ENCODE measurements around the gene TNIP3.
"Not testable (repeated sequence)": the region's sequence is repeated elsewhere in the genome, so short reads cannot be mapped to it uniquely, and the experiment has no call there.

The TNIP3 gene, protein sequence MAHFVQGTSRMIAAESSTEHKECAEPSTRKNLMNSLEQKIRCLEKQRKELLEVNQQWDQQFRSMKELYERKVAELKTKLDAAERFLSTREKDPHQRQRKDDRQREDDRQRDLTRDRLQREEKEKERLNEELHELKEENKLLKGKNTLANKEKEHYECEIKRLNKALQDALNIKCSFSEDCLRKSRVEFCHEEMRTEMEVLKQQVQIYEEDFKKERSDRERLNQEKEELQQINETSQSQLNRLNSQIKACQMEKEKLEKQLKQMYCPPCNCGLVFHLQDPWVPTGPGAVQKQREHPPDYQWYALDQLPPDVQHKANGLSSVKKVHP

DNA sequence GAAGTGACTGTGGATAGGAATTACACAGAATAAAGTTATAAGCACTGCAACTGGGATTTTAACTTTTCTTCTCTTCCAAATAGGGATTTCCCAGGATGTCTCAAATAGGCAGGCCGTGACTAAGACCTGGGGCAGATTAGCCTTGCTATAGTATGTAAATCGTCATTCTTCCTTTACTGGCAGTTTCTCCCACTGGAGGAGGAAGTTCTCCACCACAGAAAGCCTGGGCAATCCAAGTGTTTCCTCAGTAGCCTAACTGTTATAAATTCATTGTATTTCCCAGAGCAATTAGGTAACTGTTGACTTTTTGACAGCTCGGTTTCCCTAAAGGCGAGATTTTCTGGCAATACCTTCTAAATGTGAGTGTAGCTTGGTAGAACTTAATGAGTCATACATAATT lies at the start of gene TNIP3:
TNIP3 (minus strand) TSS at position 31 of the 400 bp plus-strand sequence. CDS start 196 bp downstream, outside the sequence.
- FAIRE-seq (peak; percentile 18), DNase-seq (ENCODE audit: insufficient read length, low spot score) (no peak)

DNA sequence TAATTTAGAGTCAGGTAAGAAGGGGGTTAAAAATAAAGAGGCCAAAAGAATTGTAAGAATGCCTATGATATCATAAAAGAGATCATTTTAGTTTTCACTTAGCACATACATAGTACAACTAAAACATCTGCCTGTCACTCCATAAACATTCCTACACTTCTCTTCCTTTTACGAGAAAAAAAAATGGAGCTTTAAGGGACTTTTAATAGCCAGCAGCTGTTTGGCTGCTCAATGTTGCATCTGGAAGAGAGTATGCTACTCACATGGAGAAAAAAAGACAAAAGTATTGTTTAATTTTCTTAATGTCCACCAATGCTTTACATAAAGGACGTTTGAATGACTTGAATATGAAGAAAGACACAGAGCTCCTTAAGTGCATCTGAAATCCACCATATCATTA lies 48.7 kb upstream of the TNIP3 start:
- FAIRE-seq (no peak), DNase-seq (ENCODE audit: insufficient read length, low spot score) (no peak)

DNA sequence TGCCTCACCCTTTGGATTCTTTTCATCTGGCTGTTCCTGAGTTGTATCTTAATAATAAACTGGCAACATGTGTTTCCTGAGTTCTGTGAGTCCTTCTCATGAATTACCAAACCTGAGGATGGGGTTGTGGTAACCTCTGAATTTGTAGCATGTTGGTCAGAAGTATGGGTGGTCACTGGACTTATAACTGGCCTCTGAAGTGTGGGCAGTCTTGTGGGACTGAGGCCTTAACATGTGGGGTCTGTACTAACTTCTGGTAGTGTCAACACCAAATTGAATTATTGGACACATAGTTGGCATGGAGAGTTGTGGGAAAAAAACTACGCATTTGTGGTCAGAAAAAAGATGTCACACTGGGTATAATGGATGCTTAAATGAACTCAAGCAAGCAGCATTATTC lies 45.0 kb upstream of the TNIP3 start:
- FAIRE-seq (no peak), DNase-seq (ENCODE audit: insufficient read length, low spot score) (no peak)

DNA sequence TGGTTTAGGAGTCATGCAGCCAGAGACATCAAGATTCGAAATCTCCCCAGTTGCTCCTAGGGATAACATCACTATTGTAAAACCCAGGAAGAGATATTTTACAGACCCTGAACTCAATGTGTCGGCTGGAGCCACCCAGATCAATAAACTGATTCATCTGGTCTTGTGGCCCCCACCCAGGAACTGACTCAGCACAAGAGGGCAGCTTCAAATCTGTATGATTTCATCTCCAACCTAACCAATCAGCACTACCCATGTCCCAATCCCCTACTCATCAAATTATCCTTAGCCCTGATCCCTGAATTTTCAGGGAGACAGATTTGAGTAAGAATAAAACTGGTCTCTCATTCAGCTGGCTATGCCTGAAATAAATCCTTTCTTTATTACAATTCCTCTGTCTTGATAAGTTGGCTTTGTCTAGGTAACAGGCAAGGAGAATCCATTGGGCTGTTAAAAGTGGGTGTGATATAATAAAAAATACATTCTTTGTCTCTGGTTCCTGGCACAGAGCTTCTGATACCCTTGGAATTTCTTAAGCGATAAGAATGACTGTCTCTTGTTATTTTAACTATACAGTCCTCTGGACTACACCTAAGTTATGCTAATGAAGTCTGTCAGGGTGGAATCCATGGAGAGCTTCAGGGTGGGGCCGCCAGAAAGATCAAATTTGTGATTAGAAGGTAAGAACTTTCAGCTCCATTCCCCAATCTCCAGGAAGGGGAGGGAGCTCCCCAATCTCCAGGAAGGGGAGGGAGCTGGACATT lies 44.3 kb upstream of the TNIP3 start:
- DNase-seq (ENCODE audit: insufficient read length, low spot score) (no peak), FAIRE-seq (no peak)

DNA sequence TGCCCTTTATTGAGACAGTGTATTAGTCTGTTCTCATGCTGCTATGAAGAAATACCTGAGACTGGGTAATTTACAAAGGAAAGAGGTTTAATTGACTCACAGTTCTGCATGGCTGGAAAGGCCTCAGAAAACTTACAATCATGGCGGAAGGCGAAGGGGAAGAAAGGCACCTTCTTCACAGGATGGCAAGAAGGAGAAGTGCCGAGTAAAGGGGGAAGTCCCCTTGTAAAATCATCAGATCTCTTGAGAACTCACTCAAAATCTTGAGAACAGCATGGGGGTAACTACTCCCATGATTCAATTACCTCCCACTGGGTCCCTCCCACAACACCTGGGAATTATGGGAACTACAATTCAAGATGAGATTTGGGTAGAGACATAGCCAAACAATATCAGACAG lies 41.7 kb upstream of the TNIP3 start:
- not testable (repeated sequence) for DNase-seq (ENCODE audit: insufficient read length, low spot score); FAIRE-seq

DNA sequence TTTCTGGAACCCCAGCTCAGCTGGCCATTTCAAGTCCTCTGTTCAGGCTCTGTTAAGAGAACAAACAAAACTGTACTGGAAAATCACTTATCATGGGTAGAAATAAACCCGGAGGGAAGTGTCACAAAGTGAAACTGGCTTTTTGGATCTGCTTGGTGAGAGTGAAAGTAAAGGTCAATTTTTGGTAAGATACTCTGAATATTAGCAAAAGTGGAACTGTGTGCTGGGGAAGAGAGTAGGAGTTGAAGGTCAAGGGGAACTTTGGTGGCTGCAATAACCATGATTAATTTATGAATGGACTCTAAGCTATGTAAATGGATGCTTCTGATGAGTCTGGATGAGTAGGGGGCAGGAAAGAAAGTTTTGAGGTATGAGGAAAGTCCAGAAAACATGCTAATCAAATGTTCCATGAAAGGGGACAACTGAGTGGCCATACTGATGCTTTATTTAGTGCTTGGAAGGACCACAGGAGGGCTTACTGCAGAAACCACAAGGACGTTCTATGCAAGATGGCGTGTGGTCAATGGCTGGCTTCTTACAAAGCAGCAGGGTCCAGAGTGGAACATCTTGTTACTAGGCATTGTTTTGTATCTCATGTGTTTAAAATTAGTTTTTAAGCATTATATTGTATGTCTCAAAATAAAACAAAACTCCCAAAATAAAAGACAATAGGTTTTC lies 36.8 kb upstream of the TNIP3 start:
- no peak for DNase-seq (ENCODE audit: insufficient read length, low spot score)
- peak; percentile 84 for FAIRE-seq

DNA sequence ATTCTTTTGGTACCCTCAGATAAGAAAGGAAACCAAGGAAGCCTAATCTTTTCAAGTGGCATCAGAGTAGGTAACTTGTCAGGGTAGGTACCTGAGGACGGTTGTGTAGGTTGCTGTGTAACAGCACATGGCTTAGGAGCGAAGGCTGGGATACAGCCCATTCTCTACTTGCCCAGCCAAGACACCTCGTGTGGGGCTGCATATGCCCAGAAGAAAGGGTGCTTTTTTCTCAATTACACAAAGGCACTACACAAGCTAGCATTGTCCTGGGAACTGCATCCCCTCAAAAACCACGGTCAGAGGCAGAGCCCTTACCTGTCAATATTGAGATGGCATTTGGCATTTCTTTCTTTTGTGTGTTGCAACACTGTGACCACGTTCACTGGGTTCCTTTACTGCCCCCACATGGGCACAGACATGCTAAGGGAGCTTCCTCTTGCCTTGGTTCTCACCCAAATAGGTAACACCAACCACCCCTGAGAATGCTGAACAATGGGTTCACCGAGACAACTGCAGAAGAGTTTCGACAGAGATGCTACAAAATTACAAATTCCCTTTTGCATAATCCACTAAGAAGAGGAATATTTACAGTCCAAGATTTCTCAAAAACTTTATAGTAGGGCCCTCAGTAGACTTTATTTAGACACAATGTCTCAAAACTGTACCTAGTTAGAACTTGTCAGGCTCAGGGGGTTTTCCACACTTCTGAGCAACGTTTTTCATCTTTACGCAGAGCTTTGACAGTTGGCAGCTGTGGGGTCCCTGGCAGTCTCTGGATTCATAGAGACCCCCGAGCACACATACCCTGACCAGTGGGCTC lies 35.8 kb upstream of the TNIP3 start:
- FAIRE-seq (peak; percentile 49), DNase-seq (ENCODE audit: insufficient read length, low spot score) (no peak)

DNA sequence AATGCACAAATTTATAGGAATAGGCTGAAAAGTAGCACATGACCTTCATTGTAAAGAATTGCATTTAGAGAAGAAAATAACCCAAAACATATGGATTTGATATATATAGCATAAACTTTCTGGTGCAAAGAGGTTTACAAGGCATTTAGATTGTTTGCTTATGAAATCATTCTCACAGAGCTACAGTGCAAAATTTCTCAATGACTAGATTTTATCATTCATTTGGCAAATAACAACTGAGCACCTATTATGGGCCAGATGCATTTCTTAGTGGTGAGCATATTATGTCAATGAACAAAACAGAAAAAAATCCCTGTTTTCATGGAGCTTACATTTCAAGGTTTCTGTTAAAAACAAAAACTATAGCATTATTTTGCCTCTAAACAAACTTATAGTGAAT lies 34.1 kb upstream of the TNIP3 start:
- DNase-seq (ENCODE audit: insufficient read length, low spot score) (no peak), FAIRE-seq (no peak)

DNA sequence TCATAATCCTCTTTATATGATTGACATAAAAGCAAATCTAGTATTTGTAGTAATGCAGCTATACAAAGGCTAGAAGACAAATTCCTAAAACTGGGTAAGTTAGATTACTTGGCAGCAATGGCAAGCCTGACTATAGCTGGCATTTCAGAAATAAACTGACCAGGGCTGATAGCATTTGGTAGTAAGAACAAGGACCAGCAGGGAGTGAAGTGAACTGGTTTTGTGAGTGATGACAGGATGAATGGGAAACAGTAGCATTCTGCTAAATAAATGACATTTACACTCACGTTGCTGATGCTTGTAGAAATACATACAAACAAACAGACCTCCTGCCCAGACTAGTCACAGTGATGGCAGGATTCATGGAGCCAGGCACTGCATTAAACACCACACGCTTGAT lies 31.5 kb upstream of the TNIP3 start:
- DNase-seq (ENCODE audit: insufficient read length, low spot score) (no peak), FAIRE-seq (no peak)

DNA sequence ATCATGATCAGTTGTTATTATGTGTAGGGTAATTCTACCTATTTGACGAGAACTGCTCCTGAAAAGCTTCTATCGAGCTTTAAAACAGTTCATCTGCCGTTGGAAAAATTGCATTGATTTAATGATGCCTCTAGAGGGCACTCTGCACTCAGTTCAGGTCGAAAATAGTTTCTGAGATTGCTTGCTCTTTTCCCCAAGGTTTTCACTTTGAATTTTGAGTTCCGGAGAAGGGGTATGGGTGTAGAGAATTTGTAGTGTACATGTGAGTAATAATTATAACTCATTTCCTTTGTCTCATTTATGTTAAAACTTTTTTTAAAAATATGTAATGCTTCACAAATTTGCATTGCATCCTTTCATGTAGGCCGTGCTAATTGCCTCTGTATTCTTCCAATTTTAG lies 28.4 kb upstream of the TNIP3 start:
- DNase-seq (ENCODE audit: insufficient read length, low spot score) = no peak
- peak; percentile 86 for FAIRE-seq

DNA sequence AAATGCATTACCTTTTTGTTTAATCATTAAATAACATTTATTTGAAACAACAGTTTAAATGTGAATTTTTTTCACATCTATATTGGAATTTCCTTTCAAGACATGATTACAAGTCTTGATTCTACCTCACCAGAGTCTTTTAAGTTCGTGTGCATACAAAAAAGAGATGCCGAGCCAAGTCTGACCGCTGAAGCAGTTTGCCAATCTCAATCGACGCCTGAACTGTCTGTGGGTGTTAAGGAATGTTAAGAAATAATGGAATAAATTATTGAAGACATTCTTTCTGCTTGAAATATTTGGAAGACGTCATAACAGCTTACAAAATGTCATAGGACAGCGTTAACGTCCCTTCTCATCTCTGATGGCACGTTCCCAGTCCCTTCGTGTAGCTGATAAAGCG lies 27.9 kb upstream of the TNIP3 start:
- FAIRE-seq (no peak), DNase-seq (ENCODE audit: insufficient read length, low spot score) (no peak)

DNA sequence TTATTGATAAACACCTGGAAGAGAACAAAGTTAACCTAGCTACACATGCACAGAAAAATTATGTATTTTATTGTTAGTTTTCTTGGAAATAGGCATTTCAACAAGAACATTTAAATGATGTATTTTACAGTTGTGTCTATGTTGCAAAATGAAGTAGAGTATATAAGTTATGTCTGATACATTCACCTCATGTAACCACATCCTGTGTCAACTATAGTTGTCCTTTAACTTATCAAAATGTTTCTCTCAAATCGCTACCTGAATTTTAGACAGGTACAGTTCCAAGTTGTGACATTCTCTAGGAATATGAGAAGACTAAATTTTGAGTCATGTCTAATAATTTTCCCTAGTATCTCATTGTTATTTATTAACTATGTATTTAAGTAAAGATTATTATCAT lies 27.2 kb upstream of the TNIP3 start:
- FAIRE-seq (no peak), DNase-seq (ENCODE audit: insufficient read length, low spot score) (no peak)

DNA sequence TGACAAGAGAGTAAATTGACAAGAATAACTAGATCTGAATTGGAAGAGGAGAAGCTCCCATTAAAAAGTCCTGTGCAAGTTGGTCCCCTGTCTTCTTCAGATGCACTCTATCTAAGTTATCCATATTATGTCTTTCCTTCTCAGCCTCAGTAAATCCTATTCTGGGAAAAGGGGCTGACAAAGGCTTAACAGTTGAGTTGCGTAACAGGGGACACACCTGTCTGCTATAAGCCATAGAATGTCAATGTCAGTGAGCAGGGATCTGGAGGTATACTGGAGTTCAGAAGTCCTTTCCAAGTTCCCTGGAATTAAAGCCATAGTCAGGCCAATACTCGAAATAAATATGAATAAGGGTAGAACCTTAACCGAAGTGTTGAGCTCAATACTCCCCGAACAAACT lies 26.3 kb upstream of the TNIP3 start:
- DNase-seq (ENCODE audit: insufficient read length, low spot score) = no peak
- no peak for FAIRE-seq

DNA sequence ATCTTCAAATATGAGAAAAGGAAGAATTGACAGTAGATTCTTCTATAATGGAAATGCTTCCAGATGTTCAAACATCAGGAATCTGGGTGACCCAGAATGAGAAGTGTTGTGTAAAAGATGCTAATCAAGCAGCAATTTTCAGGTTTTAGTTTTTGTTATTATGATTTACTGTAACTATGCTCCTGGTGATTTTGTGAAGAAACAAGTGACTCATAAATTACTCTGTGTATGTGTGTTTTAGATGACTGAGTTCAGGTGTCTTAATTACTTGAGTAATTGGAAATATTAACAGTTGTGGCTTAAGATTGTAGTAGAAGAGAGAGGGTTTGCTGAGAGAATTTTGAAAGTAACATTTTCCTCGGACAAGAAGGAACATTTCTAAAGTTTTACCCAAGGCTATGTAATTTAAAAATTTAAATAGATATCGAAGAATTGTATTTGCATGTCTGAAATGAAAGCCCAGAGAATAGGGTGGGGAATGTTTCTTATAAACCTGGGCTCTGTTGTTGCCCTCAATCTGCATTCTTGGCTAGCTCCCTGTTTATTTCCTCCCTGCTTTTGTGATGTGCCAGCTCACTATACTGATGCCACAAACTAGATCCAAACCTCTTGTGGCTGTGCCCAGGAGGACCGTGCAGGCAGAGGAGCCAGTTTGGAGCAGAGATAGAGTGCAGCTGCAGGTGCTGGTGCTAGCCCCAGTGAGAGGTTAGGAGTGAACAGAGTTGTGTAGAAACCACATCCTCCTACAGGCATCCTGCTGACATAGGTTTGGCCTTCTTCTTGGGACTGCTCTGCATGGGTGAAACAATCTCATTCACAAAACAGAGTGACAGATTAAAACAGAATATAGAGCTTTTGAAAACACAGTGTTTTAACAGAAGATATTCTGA lies 25.4 kb upstream of the TNIP3 start:
- FAIRE-seq = peak; percentile 83

DNA sequence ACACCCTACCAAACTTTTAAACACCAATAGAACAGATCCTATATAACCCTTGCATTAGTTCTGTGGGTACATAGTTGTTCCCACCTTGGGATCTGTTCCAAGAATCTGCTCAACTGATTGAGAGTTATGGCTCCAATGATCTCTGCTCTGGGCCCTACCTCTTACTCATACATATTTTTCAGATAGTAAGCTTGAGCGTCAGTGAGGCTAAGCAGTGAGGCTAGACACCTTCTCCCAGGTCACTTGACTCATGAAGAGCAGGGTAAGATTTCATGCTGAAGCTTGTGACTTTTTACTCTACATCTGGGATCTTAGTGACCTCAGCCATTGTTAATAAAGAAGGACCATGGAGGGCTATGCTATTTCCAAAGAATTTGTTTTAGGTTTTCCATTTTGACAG lies 23.1 kb upstream of the TNIP3 start:
- FAIRE-seq (no peak), DNase-seq (ENCODE audit: insufficient read length, low spot score) (no peak)

More for the DNA sequence above, 25.4 kb upstream of the TNIP3 start:
- no peak for DNase-seq (ENCODE audit: insufficient read length, low spot score)

DNA sequence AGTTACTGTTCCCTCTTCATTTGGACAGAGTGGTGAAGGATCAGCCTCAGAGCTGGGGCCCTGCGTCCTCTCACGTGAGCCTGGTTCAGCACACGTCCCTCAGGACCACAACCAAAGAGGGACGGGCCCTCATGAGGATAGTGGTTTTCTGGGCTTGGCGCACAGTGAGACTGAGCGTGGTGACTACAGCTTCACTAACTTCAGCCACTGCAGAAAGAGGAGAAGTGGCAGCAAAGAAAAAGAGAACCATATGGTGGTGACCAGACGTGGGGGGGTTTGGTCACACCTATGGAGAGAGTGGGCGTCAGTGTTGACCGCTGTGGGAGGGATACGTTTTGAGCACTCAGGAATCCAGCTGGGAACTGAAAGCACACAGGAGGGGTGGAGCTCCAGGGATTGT lies 21.8 kb upstream of the TNIP3 start:
- DNase-seq (ENCODE audit: insufficient read length, low spot score) = no peak
- FAIRE-seq = no peak

DNA sequence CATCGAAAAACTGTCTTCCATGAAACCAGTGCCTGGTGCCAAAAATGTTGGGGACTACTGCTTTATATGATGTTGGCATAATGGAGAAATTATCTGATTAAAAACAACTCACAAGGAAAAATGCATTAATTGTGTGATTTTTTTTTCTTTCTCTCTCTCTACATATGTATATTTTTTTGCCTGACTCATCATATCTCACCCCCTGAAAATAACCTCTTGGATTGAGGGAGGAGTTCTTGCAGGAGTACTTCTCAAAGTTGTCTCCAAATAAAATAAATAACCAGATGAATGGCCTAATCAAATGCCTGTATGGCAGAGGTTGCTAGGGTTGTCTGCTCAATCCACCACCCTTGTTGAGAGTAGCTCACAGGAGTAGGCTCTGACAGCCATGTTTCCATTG lies 19.9 kb upstream of the TNIP3 start:
- FAIRE-seq = no peak
- no peak for DNase-seq (ENCODE audit: insufficient read length, low spot score)

DNA sequence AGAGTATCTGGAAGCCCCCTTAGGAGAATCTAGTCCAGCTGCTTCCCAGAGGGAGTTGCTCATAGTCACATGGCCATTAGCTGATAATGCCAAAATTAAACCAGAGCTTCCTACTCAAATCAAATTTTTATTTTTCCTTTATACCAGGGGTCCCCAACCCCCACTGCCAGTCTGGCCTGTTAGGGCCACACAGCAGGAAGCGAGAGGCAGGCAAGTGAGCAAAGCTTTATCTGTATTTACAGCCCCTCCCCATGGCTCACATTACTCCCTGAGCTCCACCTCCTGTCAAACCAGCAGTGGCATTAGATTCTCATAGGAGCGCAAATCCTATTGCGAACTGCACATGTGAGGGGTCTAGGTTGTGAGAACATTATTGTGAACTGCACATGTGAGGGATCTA lies 19.2 kb upstream of the TNIP3 start:
- DNase-seq (ENCODE audit: insufficient read length, low spot score) (no peak), FAIRE-seq (no peak)

DNA sequence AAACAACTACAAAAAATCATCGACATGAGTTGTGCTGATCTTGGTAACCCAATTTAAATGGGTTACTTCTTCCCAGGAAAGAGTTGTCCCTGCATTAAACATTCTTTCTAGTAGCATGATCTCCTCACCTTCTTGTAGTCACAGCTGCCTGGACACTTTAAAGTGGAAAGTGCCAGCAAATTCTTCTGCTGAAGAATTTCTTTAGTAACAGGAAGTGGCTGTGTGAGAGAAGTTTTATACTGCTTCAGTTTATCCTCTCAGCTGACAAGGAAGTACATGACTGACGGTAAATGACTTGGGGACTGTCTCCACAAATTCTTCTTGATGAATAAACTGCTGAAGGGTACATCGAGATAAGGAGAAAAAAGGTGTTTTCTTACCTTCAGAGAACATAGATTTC lies 18.2 kb upstream of the TNIP3 start:
- DNase-seq (ENCODE audit: insufficient read length, low spot score) = no peak

DNA sequence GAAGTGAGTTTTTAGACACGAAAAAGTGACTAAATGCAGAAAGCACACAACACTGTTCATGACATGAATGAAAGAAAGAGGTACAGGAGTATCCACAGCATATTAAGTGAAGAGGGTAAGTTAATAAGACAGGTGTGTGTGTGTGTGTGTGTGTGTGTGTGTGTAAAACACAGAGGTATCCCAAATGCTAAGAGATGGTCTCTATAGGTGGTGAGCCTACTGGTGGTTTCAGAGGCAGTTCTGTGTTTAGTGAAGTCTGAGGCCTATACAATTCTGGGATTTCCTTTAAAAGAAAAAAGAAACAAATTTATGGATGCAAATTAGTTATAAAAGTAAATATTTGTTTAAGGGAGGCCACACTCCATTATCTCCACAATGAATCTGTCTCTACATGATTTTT lies 17.4 kb upstream of the TNIP3 start:
- DNase-seq (ENCODE audit: insufficient read length, low spot score) (no peak), FAIRE-seq (no peak)

More for the DNA sequence above, 18.2 kb upstream of the TNIP3 start:
- FAIRE-seq = peak; percentile 28

Measured in GM19239 (cell line).